IPS-NIHi7 (cell line): ENCODE measurements around the gene FOXK2.
"Not testable (repeated sequence)": the region's sequence is repeated elsewhere in the genome, so short reads cannot be mapped to it uniquely, and the experiment has no call there.

Experiments used
- DNase-seq: peaks from one replicate; pipeline ENCODE4 v3.0.0; 2012; ENCODE audit warnings: mixed read lengths; ENCODE audit errors: extremely low spot score

FOXK2 gene

DNA sequence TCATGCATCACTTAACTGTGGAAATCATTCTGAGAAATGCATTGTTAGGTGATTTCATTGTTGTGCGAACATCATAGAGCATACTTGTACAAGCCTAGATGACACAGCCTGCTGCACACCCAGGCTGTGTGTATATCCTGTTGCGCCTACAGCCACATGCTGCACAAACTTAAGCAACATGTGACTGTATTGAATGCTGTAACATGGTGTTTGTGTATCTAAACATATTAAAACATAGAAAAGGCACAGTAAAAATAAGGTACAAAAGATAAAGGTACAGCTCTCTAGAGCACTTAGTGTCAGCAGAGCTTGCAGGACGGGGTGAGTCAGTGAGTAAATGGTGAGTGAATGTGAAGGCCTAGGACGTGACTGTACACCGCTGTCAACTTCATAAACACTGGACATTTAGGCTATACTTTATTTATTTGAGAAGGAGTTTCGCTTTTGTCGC, 11.9 kb downstream of the FOXK2 start:
- DNase-seq: no peak

DNA sequence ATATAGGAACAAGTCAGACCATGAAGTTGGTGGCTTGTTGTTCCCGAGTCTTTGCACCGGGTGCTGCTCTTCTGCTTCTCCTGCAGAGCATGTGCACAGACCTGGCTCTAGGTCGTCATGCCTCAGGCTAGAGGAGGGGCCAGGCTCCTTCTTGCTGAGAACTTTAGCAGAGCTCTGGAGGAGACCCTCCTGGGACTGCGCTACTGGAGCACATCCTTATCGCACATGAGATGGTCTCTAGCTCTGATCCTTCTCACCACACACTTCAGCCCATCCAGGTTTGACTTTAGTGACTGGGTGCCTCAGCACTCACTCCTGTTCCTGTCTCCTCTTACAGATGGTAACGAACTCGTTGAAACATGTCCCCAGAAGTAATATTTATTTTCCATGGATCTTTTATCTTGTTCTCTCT, 14.9 kb downstream of the FOXK2 start:
- peak; percentile 25 for DNase-seq

DNA sequence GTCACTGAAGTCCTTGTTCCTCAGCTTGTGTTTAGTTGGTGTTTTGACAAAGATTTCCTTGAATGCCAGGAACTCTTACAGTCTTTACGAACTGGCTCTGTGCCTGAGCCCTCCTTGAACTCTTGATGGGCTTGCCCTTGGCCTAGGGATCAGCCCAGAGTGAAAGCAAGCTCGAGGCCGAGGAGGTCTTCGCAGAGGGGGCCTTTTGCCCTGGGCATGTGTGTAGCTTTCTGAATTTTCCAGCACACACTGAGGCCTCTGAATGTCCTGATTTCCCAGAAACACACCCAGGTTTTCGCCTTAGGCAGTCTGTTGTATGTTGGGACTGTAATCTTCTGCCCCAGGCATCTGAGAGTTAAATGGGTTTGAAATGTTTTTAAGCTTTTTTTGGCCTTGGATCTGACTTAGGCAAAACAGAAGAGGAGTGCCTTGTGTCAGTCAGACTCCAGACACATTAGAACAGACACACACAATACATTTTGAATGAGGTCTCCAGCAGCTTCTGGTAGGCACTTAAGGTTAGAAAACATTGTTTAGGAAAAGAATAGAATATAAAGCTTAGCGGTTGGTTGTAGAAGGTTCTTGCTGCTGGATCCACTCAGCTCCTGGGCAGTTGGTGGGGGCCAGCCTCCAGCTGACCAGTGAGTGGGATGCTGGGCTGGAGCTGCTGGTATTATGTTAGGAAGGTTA, 17.1 kb downstream of the FOXK2 start:
- peak; percentile 17 for DNase-seq

DNA sequence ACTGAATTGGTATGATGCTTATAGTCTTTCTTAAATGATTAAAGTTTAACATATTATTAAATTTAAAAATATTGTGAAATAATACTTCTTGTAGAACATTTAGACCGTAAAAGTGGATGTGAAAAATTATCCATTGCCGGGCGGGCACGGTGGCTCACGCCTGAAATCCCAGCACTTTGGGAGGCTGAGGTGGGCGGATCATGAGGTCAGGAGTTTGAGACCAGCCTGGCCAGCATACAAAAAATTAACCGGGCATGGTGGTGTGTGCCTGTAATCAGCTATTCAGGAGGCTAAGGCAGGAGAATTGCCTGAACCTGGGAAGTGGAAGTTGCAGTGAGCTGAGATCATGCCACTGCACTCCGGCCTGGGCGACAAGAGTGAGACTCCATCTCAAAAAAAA, 17.7 kb downstream of the FOXK2 start:
- DNase-seq: not testable (repeated sequence)

DNA sequence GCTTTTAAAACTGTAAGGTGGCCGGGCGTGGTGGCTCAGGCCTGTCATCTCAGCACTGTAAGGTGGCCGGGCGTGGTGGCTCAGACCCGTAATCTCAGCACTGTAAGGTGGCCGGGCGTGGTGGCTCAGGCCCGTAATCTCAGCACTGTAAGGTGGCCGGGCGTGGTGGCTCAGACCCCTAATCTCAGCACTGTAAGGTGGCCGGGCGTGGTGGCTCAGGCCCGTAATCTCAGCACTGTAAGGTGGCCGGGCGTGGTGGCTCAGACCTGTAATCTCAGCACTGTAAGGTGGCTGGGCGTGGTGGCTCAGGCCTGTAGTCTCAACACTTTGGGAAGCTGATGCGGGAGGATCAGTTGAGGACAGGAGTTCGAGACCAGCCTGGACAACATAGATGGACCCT, 19.5 kb downstream of the FOXK2 start:
- DNase-seq: not testable (repeated sequence)

DNA sequence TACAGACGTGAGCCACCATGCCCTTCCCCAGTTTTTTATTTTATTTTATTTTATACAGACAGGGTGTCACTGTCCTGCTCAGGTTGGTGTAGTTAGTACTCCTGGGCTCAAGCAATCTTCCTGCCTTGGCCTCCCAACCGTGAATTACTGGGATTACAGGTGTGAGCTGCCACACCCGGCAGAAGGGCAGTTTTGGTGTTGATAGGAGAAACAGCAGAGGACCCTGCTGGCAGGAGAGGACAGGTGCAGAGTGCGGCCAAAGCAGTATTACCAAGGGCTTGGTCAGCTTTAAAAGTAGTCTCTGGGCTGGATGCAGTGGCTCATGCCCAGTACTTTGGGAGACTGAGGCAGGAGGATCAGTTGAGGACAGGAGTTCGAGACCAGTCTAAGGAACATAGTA, 22.9 kb downstream of the FOXK2 start:
- DNase-seq: no peak

DNA sequence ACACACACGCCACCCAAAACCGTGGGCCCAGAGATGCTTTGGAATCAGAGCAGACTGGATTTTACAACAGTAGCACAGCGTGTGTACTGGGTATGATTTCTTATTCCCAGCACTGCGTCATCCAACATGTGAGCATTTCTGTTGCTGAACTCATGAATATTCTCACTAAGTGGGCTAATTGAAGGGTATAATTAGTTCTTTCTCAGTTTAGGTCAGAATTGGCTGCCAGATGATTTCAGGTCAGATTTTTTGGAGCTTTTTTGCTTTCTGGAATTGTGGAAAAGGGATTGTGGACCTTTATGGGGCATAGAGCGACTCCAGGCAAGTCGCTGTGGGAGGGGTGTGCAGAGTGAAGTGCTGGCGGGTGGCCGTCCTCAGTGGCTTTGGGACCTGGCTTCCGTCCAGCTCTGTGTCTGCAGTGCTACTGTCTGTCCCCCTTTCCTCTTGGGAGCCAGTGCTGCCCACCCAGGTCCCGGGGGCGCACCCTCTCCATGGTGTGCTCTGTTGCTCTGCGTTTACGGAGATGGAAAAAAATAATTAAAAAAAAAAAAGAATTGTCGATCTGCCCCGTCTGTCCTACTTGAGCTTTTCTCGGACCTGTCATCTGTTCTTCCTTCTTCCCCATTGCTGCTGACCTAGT, 25.0 kb downstream of the FOXK2 start:
- no peak for DNase-seq

DNA sequence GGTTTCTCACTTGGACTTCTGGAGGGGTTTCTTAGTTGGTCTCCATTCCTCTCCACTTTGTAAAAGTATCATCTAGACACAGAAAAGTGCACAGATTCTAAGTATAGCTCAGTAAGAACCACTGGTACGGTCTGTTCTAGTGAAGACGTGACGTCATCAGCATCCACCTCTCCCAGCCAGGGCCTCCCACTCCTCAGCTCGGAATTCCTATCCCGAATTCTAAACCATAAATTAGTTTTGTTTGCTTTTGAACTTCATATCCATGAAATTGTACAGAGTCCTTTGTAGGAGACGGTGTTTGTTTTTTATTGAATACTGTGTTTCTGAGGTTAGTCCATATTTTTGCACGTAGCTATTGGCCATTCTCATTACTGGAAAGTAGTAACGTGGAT, 25.5 kb downstream of the FOXK2 start:
- no peak for DNase-seq

DNA sequence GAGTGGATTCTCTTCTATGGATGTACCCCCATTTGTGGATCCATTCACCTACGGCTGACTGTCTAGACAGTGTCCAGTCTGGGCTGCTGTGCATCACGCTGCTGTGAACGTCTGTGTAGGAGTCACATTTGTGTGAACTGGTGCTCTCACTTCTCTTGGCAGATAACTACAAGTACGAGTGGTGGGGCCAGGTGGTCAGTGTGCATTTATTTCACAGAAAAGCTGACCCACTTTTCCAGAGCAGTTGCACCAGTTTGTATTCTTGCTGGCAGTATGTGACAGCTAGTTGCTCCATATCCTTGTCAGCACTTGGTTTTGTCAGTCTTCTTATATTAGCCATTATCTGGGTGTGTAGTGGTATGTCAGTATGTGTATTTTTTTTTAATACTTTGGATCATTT, 28.4 kb downstream of the FOXK2 start:
- no peak for DNase-seq

DNA sequence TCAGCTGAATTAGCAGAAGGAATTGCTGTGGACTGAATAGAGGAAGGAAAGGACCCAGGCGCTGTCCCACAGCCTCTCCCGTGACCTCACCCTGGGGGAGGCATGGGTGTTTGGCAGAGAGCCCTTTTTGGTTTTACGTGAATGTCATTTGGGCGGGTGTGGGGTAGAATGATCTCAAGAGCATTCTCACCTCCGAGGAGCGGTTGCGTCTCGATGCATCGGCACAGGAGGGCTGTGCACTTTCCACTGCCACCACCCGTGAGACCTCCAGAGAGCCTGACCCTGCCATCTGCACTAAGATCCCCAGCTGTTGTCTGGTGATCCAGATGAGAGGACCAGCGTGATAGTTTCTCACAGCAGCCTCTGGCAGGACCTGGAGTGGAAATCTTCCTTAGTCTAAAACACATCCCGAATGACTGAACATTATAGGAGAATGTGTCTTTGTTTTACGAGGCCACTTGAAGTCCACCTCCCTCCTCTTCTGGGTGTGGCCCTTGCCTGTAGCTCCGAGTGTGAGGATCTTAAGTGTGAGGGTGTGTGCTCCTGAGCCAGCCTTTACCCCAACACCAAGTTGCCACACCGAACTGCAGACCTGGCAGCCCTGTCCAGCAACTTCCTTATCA, 29.3 kb downstream of the FOXK2 start:
- DNase-seq: no peak

DNA sequence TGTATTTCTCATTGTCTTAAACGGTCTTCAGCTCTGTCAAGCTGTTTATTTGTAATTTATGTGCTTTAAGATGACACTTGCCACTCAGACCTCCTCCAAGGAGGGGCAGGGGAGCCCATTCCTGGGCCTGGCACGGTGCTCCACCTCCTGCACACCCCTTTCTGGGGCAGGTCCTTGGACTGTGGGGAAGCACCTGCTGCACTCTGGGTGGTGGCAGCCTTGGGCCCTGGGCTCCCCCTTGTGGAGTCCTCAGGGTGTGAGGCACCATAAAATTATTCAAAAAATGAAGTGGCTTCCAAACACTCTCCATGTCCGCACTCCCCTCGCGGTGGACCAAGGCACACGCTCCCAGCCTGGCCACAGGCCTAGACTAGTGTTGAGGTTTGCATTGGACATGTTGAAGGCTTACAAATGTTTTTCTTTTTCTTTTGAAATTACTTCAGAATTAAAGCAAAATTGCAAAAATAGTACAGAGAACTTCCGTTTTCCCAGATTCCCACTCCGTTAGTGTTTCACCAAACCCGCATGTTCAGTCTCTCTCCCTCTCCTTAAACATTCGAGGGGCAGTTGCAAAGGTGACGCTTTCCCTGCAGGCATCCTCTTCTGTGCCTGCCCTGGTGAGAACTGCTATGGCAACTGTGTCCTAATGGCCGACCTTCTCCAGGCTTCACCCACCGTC, 32.4 kb downstream of the FOXK2 start:
- DNase-seq: peak; percentile 77

DNA sequence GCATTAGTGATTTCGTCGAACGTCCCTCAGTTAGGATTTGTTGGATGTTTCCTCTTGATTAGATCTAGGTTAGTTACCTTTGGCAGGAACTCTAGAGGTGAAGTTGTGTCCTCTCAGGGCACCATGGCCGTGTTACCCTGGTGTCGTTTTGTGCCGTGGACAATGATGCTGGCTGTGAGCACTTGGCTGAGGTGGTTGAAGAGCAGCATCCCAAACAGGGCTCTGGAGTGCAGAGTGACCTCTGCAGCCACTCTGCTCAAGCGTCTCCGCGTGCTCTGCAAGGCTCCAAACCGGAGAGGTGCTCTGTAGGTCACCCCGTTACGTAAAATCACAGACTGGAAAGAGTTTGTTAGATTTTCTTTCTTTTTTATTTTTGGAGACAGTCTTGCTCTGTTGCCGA, 33.0 kb downstream of the FOXK2 start:
- no peak for DNase-seq

DNA sequence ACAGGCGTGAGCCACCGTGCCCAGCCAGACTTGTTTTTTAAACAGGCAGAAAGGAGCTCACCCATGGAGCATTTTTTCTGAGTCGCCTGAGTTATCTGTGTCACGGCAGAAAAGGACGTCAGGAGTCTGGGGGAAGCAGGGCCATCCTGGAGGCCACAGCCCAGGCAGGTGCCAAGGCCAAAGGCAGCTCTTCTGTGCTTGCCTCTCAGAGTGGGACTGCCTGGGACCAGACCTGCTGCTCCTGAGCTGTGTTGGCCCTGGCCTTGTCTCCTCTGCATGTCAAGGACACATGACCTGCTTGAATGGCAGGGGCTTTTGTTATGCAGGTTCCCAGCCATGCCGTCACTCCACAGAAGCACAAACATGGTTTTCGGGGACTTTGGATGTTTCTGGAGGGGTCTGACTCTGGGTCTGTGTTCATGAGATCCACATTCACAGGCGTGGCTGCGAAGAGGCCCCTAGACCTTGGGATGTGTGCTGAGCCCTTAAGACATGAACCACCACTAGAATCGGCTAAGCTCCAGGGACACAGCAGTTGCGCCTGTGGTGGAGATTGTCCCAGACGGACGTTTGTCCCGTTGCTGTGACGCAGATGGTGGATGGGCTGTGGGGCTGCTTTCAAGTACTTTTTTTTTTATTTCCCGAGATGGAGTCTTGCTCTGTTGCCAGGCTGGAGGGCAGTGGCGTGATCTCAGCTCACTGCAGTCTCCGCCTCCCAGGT, 33.8 kb downstream of the FOXK2 start:
- no peak for DNase-seq

DNA sequence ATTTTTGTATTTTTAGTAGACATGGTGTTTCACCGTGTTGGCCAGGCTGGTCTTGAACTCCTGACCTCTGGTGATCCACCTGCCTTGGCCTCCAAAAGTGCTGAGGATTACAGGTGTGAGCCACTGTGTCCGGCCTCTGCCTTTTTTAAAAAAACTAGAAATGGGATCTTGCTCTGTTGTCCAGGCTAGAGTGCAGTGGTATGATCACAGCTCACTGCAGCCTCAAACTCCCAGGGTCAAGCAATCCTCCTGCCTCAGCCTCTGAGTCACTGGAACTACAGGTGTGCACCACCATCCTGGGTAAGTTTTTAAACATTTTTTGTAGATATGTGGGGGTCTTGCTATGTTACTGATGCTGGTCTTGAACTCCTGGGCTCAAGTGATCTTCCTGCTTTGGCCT, 38.0 kb downstream of the FOXK2 start:
- not testable (repeated sequence) for DNase-seq

DNA sequence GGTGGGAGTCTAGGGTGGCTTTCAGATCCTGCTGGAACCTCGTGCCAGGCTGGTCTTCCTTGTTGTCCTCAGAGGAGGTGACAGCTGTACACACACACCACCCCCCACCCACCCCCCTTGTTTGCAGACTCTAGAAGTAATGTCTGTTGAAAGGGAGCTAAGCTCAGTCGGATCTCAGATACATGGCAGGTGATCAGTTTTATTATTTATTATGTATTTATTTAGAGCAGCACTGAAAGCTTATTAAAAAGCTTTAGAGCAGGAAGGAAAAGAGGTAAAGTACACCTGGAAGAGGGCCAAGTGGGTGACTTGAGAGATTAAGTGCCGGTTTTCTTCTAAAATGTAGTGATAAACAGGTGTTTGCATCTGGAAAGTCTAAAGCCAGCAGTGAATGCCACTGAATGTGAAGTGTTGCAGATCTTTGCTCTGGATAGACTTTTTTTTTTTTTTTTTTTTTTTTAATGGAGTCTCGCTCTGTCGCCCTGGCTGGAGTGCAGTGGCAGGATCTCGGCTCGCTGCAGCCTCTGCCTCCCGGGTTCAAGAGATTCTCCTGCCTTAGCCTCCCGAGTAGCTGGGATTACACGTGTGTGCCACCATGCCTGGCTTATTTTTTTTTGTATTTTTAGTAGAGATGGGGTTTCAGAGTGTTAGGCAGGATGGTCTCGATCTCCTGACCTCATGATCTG, 40.2 kb downstream of the FOXK2 start:
- no peak for DNase-seq

DNA sequence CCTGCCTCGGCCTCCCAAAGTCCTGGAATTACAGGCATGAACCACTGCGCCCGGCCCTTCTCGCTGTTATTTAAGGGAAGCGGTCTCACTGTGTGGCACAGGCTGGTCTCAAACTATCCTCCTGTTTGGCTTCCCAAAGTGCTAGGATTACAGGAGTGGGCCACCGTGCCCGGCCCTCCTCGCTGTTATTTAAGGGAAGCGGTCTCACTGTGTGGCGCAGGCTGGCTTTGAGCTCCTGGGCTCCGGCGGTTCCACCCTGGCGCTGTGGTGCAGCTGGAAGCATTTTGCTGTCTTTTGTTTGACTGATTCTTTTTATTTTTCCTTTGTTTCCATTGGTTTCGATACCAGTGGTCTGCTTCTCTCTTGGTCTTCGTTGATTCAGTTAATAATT, 40.7 kb downstream of the FOXK2 start:
- no peak for DNase-seq

DNA sequence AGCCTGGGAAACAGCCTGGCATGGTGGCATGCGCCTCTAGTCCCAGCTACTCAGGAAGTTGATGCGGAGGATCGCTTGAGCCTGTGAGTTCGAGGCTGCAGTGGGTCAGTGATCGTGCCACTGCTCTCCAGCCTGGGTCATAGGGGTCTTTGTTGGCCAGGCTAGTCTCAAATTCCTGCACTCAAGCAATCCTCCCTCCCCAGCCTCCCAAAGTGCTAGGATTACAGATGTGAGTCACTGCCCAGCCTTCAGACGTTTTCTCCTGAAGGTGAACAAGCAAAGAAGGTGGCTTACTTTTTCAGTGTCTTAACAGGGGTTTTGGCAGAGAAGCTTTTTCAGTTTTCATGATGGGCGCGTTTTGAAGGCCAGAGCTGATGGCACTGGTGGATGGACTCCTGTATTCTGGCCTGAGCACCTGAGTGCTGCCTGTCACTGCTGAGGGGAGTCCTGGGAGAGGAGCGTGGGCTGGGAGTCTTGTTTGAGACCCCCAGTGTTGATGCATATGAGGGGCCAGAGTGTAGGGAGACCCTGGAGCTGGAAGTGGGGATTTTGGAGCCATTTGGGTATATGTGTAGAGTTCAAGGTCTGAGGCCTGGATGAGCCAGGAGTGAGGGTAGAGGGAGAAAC, 41.4 kb downstream of the FOXK2 start:
- no peak for DNase-seq

DNA sequence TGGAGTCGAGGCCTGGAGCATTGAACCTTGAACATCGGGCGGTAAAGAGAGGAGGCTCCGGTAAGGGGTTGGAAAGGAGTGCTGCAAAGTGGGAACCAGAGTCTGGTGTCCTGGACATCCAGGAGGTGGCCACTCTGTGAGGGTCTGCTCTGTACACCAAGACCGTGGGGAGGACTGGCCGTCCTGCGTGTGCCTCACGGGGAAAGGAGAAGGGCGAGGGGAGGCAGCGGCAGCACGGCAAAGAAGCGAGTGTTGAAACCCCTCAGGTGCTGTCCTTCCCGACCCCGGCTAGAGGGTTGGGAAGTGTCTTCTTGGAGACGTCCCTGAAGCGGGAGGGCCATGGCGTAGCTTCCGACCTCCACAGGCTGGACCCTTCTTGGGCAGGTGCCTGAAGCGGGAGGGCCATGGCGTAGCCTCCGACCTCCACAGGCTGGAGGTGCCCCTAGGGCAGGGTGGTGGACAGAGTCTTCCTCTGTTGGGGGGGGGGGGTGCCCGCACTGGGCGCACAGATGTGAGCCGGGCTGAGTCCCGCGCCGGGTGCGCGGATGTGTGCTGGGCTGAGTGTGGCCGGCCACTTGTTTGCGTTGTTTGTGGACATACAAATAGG, 42.0 kb downstream of the FOXK2 start:
- no peak for DNase-seq

DNA sequence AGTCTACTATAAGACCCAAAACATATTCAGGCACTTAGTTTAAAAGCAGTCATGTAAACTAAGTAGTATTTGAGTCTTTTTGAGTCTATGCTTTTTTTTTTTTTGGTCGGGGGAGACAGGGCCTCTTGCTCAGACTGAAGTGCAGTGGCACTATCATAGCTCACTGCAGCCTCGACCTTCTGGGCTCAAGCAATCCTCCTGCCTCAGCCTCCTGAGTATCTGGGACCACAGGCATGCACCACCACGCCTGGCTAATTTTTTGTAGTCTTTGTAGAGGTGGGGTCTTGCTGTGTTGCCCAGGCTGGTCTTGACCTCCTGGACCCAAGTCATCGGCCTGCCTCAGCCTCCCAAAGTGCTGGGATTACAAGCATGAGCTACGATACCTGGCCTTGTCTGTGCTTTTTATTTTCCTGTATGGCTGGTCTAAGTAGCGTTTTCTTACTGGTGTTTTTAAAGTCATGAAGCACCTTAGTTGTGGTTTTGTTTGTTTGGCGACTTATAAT, 43.2 kb downstream of the FOXK2 start:
- DNase-seq: not testable (repeated sequence)

DNA sequence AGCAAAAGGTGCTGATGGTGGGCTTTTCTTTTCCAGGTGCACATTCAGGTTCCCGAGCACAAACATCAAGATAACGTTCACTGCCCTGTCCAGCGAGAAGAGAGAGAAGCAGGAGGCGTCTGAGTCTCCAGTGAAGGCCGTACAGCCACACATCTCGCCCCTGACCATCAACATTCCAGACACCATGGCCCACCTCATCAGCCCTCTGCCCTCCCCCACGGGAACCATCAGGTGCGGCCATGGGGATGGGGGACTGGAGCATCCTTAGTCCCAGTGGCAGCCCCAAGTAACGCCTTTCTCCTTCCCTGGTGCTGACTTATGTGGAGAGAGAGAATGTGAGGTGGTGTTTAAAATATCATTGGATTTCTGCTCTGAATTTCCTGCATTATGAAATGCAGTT, 43.8 kb downstream of the FOXK2 start:
- no peak for DNase-seq
